ENCODE data around the gene SYTL3. TPM values are rescaled to one million over a fixed set of nuclear protein-coding genes. Genes with fewer than 3 reads are reported as not detected.
A peak's percentile ranks its signal among the peaks of the same experiment; 100 is the strongest.

Gene SYTL3
- total RNA-seq, 1 experiment from 2014 or later, result 0.65 TPM

DNA sequence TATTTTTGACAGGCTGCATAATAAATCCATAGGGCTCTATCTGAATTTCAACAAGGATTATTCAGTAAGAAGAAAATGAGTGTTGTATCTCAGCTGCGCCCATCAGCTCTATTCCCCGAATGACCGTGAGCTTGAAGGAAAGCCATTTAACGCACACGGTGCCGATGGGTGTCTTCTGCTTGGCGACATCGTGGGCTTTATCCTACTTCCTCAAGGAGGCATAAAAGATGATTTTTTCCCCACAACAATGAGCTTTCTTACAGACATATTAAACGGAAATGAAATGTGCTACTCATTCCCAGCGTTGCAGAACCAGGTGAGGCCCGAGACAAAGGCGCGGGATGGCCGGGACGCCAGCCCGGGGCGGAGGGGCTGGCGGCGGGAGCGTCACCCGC is 6.0 kb upstream of the SYTL3 start:
- H3K4me3 Mint-ChIP-seq (ENCODE audit: unreplicated experiment), result peak overlapping the region; percentile 93
- peaks cover 33% of the 10 kb centered on the region for H3K36me3 Mint-ChIP-seq (ENCODE audit: insufficient read depth, unreplicated experiment)
- H3K27ac Mint-ChIP-seq (ENCODE audit: low read depth, unreplicated experiment), result peak overlapping the region; percentile 94
- no peaks in the 10 kb centered on the region for H3K27me3 Mint-ChIP-seq (ENCODE audit: insufficient read depth, unreplicated experiment)
- CTCF ChIA-PET, result interaction anchor here (0.6 to 4.5 kb wide), 5 partner anchors 25 to 423 kb away, joined by 3 to 36 read pairs (median 5); no protein-coding TSS in a partner anchor
- POLR2A ChIA-PET, result interaction anchor here (0.6 to 6.9 kb wide), 26 partner anchors 9 to 1085 kb away, joined by 3 to 41 read pairs (median 5); partner anchors contain the start of genes RSPH3 and TMEM181
- no peaks in the 10 kb centered on the region for H3K9me3 Mint-ChIP-seq (ENCODE audit: unreplicated experiment)
- DNase-seq (ENCODE audit: unreplicated experiment), result no peak
- no TSS peak for BruUV-seq (replicated peaks)
- intact Hi-C loops (cut with micrococcal nuclease), result loop anchor here (1.0 kb wide), 1 partner anchor 47 kb away; no protein-coding TSS in a partner anchor
- peaks cover 48% of the 10 kb centered on the region for H3K4me1 Mint-ChIP-seq (ENCODE audit: insufficient read depth, unreplicated experiment)
- no peak for TF ChIP-seq CTCF (IDR thresholded peaks at IDR 0.05; ENCODE audit: unreplicated experiment)

DNA sequence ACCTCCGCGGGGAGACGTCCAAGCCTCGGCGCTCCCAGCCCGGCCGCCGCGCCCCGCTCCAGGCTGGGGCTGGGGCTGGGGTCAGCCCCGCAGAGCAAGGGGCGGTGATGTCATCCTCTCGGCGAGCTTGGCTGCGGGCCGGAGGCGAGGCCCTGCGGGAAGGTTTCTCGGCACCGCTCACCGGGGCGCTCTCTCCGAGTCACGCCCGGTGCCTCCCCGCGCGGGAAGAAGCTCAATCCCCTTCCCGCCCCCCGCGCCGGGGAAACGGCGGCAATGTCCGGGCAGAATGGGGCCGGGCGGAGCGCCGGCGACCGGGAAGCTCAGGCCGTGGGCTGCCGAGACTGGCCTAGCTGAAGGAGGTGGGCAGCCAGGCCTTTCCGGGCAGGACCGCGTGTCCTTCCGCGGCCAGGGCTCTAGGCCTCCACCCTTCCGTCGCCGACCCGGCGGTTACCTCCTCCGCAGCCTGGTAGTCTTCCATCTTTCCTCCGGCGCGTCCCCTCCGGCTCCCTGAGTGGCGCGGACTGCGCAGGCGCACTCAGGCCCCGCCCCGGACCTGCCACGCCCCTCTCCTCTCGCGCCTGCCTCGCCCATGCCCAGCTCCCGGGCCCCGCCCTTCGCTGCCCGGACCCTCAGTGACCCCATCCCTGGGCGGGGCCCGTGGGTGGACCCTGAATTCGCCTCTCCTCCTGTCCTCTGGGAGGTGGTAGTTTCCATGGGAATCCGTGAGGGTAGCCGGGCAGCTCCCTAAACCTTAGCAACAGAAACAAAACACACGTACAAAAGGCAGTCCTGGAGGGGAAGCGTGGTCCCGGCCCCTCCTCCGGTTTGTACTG is 5.4 kb upstream of the SYTL3 start, which contains the start of gene DYNLT1:
Gene DYNLT1, minus strand, starts transcription at position 513 of the 833 bp plus-strand sequence. Its CDS starts 35 bp downstream, at position 478.
- H3K36me3 Mint-ChIP-seq (ENCODE audit: insufficient read depth, unreplicated experiment), result peaks cover 27% of the 10 kb centered on the region
- no peaks in the 10 kb centered on the region for H3K9me3 Mint-ChIP-seq (ENCODE audit: unreplicated experiment)
- H3K4me1 Mint-ChIP-seq (ENCODE audit: insufficient read depth, unreplicated experiment), result peaks cover 55% of the 10 kb centered on the region

GRCh38 chr6:158645064-158646022 is 4.5 kb upstream of the SYTL3 start:
- TF ChIP-seq CTCF (IDR thresholded peaks at IDR 0.05; ENCODE audit: unreplicated experiment), result no peak
- no peak for DNase-seq (ENCODE audit: unreplicated experiment)
- Mint-ChIP-seq H3K4me1 (ENCODE audit: insufficient read depth, unreplicated experiment) (peaks cover 57% of the 10 kb centered on the region), H3K36me3 (ENCODE audit: insufficient read depth, unreplicated experiment) (peaks cover 18% of the 10 kb centered on the region), H3K27ac (ENCODE audit: low read depth, unreplicated experiment) (peak overlapping the region; percentile 94), H3K4me3 (ENCODE audit: unreplicated experiment) (peak overlapping the region; percentile 93), H3K9me3 (ENCODE audit: unreplicated experiment) (no peaks in the 10 kb centered on the region), H3K27me3 (ENCODE audit: insufficient read depth, unreplicated experiment) (no peaks in the 10 kb centered on the region)
- ChIA-PET POLR2A (interaction anchor here (0.6 to 6.9 kb wide), 26 partner anchors 14 to 1084 kb away, joined by 3 to 41 read pairs (median 5); partner anchors contain the start of genes RSPH3 and TMEM181), CTCF (interaction anchor here (0.5 to 4.5 kb wide), 13 partner anchors 14 to 1786 kb away, joined by 3 to 36 read pairs (median 3); no protein-coding TSS in a partner anchor)
- TSS peak; percentile 91 for BruUV-seq (replicated peaks)
- intact Hi-C loops (cut with micrococcal nuclease), result no loop called here

More for the DNA sequence above, 5.4 kb upstream of the SYTL3 start, which contains the start of gene DYNLT1:
- intact Hi-C loops (cut with micrococcal nuclease), result loop anchor here (1.0 kb wide), 1 partner anchor 47 kb away; no protein-coding TSS in a partner anchor
- TF ChIP-seq CTCF (IDR thresholded peaks at IDR 0.05; ENCODE audit: unreplicated experiment), result no peak
- Mint-ChIP-seq H3K27me3 (ENCODE audit: insufficient read depth, unreplicated experiment) (no peaks in the 10 kb centered on the region), H3K27ac (ENCODE audit: low read depth, unreplicated experiment) (peak within 1 kb of the TSS; percentile 94), H3K4me3 (ENCODE audit: unreplicated experiment) (peak within 1 kb of the TSS; percentile 93)
- ChIA-PET CTCF (interaction anchor here (0.5 to 4.5 kb wide), 11 partner anchors 15 to 1787 kb away, joined by 3 to 36 read pairs (median 5); no protein-coding TSS in a partner anchor), POLR2A (interaction anchor here (0.6 to 6.9 kb wide), 34 partner anchors 10 to 1085 kb away, joined by 3 to 41 read pairs (median 4); partner anchors contain the start of genes RSPH3 and TMEM181)
- DNase-seq (ENCODE audit: unreplicated experiment), result peak; percentile 90
- BruUV-seq (replicated peaks), result no TSS peak

Data from MCF 10A (cell line).